GM12878 (cell line): ENCODE measurements around the gene RALGPS1. TPM values are rescaled to one million over a fixed set of nuclear protein-coding genes. Genes with fewer than 3 reads are reported as not detected.

Source experiments
- ATAC-seq: fragments of 200-7000 bp; cut with Tn5 transposase; 3 replicates; pipeline ENCODE4 v1.9.1; 2020; ENCODE audit warnings: mild to moderate bottlenecking, moderate library complexity
- BruUV-seq: library from RNA; stranded (reverse); fragments of 400-500 nt; replicated peaks from 2 replicates; lab custom pipeline; 2021; lab: Mats Ljungman, UMichigan
- CTCF ChIA-PET: fragments of 300-600 bp; sonication (Branson Sonifier 250); formaldehyde crosslinking; extraction: SDS; loops from one replicate; lab custom pipeline; 2021; ENCODE audit warnings: inconsistent platforms; lab: Yijun Ruan, JAX
- POLR2A ChIA-PET: fragments of 350-600 bp; formaldehyde crosslinking; extraction: SDS; loops from one replicate; lab custom pipeline; 2021; ENCODE audit warnings: inconsistent platforms; lab: Charles Lee
- RAD21 ChIA-PET: fragments of 300-600 bp; sonication (Branson Sonifier 250); formaldehyde crosslinking; loops from one replicate; lab custom pipeline; 2023; ENCODE audit warnings: antibody characterized with exemption; ENCODE audit not compliant: unreplicated experiment; lab: Charles Lee
- SMC1A ChIA-PET: fragments of 300-600 bp; sonication (Branson Sonifier 250); formaldehyde crosslinking; loops from one replicate; lab custom pipeline; 2023; ENCODE audit not compliant: unreplicated experiment, uncharacterized antibody; lab: Charles Lee
- DNase-seq: peaks from one replicate; pipeline ENCODE4 v3.0.0-alpha.2; 2011; ENCODE audit warnings: low read depth, low spot score
- FAIRE-seq: peaks from 3 replicates; lab custom pipeline; 2011; peaks lifted over from hg19 to GRCh38; lab: Jason Lieb, UNC
- H2AFZ ChIP-seq: 2 replicates; pipeline ENCODE4 v1.6.0; 2011; ENCODE audit warnings: low read depth, low read length, control low read depth; ENCODE audit not compliant: control insufficient read depth
- H3K27ac ChIP-seq: 2 replicates; pipeline ENCODE4 v1.5.1; 2011; ENCODE audit warnings: control low read depth; ENCODE audit not compliant: control insufficient read depth, insufficient read depth
- H3K27me3 ChIP-seq, 2 experiments: replicated peaks in 1 of 2; 2 replicates each; pipeline versions ENCODE4 v1.6.0 to v1.6.1; 2011; ENCODE audit warnings: low read length in 1 of 2; ENCODE audit not compliant: control insufficient read depth in 2 of 2, insufficient read depth in 2 of 2
- H3K36me3 ChIP-seq, 2 experiments: 2 replicates each; pipeline ENCODE4 v1.5.1; 2011; ENCODE audit warnings: low read length in 1 of 2; ENCODE audit not compliant: control insufficient read depth in 2 of 2, insufficient read depth in 2 of 2
- H3K4me1 ChIP-seq: 2 replicates; pipeline ENCODE4 v1.6.1; 2011; ENCODE audit warnings: mild to moderate bottlenecking, low read length, moderate library complexity, mixed read lengths; ENCODE audit not compliant: control insufficient read depth, insufficient read depth
- H3K4me2 ChIP-seq: 2 replicates; pipeline ENCODE4 v1.6.0; 2011; ENCODE audit warnings: control low read depth; ENCODE audit not compliant: control insufficient read depth, insufficient read depth
- H3K4me3 ChIP-seq: fragments of 200-600 bp; sonication (generic); 2 replicates; pipeline ENCODE4 v1.5.1; 2016
- H3K79me2 ChIP-seq: 2 replicates; pipeline ENCODE4 v1.6.0; 2011; ENCODE audit warnings: low read length; ENCODE audit not compliant: control insufficient read depth, insufficient read depth
- H3K9ac ChIP-seq: 2 replicates; pipeline ENCODE4 v1.8.0; 2011; ENCODE audit warnings: low read length, control low read depth, mixed read lengths; ENCODE audit not compliant: control insufficient read depth, insufficient read depth
- H3K9me3 ChIP-seq: replicated peaks from 3 replicates; pipeline ENCODE4 v1.5.1; 2011; ENCODE audit warnings: mild to moderate bottlenecking, low read length; ENCODE audit not compliant: control insufficient read depth, insufficient read depth
- H4K20me1 ChIP-seq: 2 replicates; pipeline ENCODE4 v1.6.0; 2011; ENCODE audit not compliant: control insufficient read depth, insufficient read depth
- BCL11A ChIP-seq: IDR thresholded peaks from 2 replicates; pipeline ENCODE4 v1.6.1; 2011; ENCODE audit warnings: low read depth, low read length
- EGR1 ChIP-seq, 2 experiments: IDR thresholded peaks; 1 replicate in 1 of 2; 2 replicates in 1 of 2; pipeline ENCODE4 v1.6.1; 2011 to 2012; ENCODE audit warnings: low read depth in 2 of 2, low read length in 2 of 2, borderline replicate concordance in 1 of 2, mild to moderate bottlenecking in 1 of 2, moderate library complexity in 1 of 2
- IKZF1 ChIP-seq: fragments of 450-650 bp; conservative IDR thresholded peaks from 2 replicates; pipeline ENCODE4 v1.6.1; 2017; ENCODE audit warnings: antibody characterized with exemption, mild to moderate bottlenecking
- NFYB ChIP-seq: IDR thresholded peaks from 2 replicates; pipeline ENCODE4 v1.6.1; 2011; ENCODE audit warnings: low read depth, mild to moderate bottlenecking, low read length, improper control_type of control experiment, moderate library complexity; ENCODE audit not compliant: insufficient read depth
- NRF1 ChIP-seq: conservative IDR thresholded peaks from 2 replicates; pipeline ENCODE4 v1.6.1; 2011; ENCODE audit warnings: mild to moderate bottlenecking, low read depth, low read length, improper control_type of control experiment
- RBBP5 ChIP-seq: fragments of 200-600 bp; sonication (generic); conservative IDR thresholded peaks from 2 replicates; pipeline ENCODE4 v1.6.1; 2016
- SIX5 ChIP-seq: IDR thresholded peaks from 2 replicates; pipeline ENCODE4 v1.6.1; 2011; ENCODE audit warnings: mild to moderate bottlenecking, low read depth, low read length, moderate library complexity; ENCODE audit not compliant: severe bottlenecking
- SUPT20H ChIP-seq: IDR thresholded peaks from 2 replicates; pipeline ENCODE4 v1.6.1; 2011; ENCODE audit warnings: low read depth, mild to moderate bottlenecking, low read length, moderate library complexity, borderline replicate concordance; ENCODE audit not compliant: control insufficient read depth
- ZBTB11 ChIP-seq: fragments of 450-650 bp; formaldehyde crosslinking; IDR thresholded peaks from 2 replicates; pipeline ENCODE4 v1.5.0; 2022; ENCODE audit warnings: mild to moderate bottlenecking, missing genetic modification characterization
- WGBS: methylation state at CpG from one replicate; pipeline ENCODE4 v1.1.6; 2016; ENCODE audit warnings: low lambda C conversion rate; ENCODE audit not compliant: insufficient replicate concordance, insufficient coverage; ENCODE audit errors: missing lambda C conversion rate; 5-methylcytosine and 5-hydroxymethylcytosine counted together
- in situ Hi-C: fragments of 300-500 bp; cut with MboI; formaldehyde crosslinking; loops from 9 replicates; pipeline ENCODE4 v1.14.3; 2018; ENCODE audit warnings: mixed read lengths
- intact Hi-C: fragments of 100-400 bp; cut with micrococcal nuclease; formaldehyde crosslinking; loops from one replicate; pipeline ENCODE4 v1.14.2; 2022; ENCODE audit not compliant: unreplicated experiment
- polyA plus RNA-seq, 11 experiments: library from polyadenylated mRNA; depleted of rRNA in 4 of 11; unstranded in 6 of 11; stranded (reverse) in 5 of 11; fragments of >200 nt; fragmentation: Nextera tagmentation in 4 of 11; fragmentation: Illumina TruSeq in 1 of 11; extraction: Ambion mirVana in 4 of 11; extraction: Trizol in 1 of 11; gene quantifications; 1 replicate in 1 of 11; 2 replicates in 10 of 11; pipeline versions ENCODE4 v1.2.1 to v1.2.3, GENCODE V29; 2011 to 2016; ENCODE audit warnings: inconsistent platforms in 2 of 11, missing spikeins in 2 of 11, low read depth in 1 of 11
- total RNA-seq, 4 experiments: library from RNA; depleted of rRNA in 3 of 4; stranded (reverse); fragments of >200 nt in 3 of 4; fragmentation: Illumina TruSeq in 1 of 4; extraction: Trizol in 1 of 4; gene quantifications; 2 replicates each; pipeline versions ENCODE4 v1.2.1 to v1.2.3, GENCODE V29; 2013 to 2021
- TF ChIP-seq, protein P1 (sequence below): IDR thresholded peaks from 2 replicates; pipeline ENCODE4 v1.6.1; 2011; ENCODE audit warnings: low read depth, mild to moderate bottlenecking, low read length, moderate library complexity, borderline replicate concordance; ENCODE audit errors: extremely low read depth
- TF ChIP-seq, protein P2 (sequence below): IDR thresholded peaks from 2 replicates; pipeline ENCODE4 v1.6.1; 2012; ENCODE audit warnings: low read depth, low read length, improper control_type of control experiment

RALGPS1 gene
- total and polyA plus RNA-seq, 10 of the 15 experiments (the other 5 are each of a cell fraction or from before 2014, with no cell fraction given): 0.13 to 5.6 (median 2.7) TPM

DNA sequence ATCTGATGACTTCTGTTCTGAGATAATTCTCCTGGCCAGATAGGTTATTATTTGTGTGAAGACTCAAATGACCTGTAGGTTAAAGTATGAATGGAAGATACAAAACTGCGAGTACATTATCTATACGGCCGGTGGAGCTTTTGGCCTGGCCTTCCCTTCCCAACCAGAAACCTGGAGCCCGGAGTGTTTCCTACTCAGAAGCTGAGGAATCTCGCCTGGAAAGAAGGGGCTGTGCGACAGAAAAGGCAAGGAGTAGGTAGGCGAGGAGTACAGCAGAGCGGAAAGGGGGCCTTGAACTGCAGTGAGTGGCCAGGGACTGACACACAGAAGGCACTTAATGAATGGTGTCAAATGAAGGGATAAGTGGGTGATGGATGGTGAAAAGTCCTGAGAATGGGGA, 173.3 kb downstream of the RALGPS1 start:
- BruUV-seq: no TSS peak
- no peaks in the 10 kb centered on the region for H4K20me1 ChIP-seq
- no peaks in the 10 kb centered on the region for H3K27me3 ChIP-seq
- SMC1A ChIA-PET: no interaction called here
- RAD21 ChIA-PET: no interaction called here
- no peaks in the 10 kb centered on the region; a peak in 1 of 4 replicates for H3K36me3 ChIP-seq
- H2AFZ ChIP-seq: no peak overlapping the region
- no peak for TF ChIP-seq IKZF1
- no peak for TF ChIP-seq SIX5
- TF ChIP-seq SUPT20H: no peak
- no peak for TF ChIP-seq ZBTB11
- no peak for TF ChIP-seq NFYB
- no peak for TF ChIP-seq NRF1
- no peak for TF ChIP-seq RBBP5
- TF ChIP-seq EGR1 (IDR thresholded peaks at IDR 0.05; ENCODE audit: borderline replicate concordance in 1 of 2, low read depth in 2 of 2, low read length in 2 of 2): no peak
- TF ChIP-seq, protein P1, sequence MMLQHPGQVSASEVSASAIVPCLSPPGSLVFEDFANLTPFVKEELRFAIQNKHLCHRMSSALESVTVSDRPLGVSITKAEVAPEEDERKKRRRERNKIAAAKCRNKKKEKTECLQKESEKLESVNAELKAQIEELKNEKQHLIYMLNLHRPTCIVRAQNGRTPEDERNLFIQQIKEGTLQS: no peak
- TF ChIP-seq BCL11A: no peak
- TF ChIP-seq, protein P2, sequence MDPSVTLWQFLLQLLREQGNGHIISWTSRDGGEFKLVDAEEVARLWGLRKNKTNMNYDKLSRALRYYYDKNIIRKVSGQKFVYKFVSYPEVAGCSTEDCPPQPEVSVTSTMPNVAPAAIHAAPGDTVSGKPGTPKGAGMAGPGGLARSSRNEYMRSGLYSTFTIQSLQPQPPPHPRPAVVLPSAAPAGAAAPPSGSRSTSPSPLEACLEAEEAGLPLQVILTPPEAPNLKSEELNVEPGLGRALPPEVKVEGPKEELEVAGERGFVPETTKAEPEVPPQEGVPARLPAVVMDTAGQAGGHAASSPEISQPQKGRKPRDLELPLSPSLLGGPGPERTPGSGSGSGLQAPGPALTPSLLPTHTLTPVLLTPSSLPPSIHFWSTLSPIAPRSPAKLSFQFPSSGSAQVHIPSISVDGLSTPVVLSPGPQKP: no peak
- ATAC-seq (no peak), FAIRE-seq (no peak), DNase-seq (no peak)
- CTCF ChIA-PET: interaction anchor here (0.6 kb wide), 1 partner anchor 398 kb away, joined by 3 read pairs; no protein-coding TSS in a partner anchor
- H3K27ac ChIP-seq: no peak overlapping the region
- in situ Hi-C loops: no loop called here
- H3K4me1 ChIP-seq: no peaks in the 10 kb centered on the region
- H3K4me3 ChIP-seq: no peak overlapping the region
- POLR2A ChIA-PET: no interaction called here
- H3K9me3 ChIP-seq: no peaks in the 10 kb centered on the region
- 67% methylated on average over 8 of the region's 8 CpGs for WGBS
- no peak overlapping the region for H3K9ac ChIP-seq
- H3K79me2 ChIP-seq: no peaks in the 10 kb centered on the region
- intact Hi-C loops: no loop called here
- no peak overlapping the region for H3K4me2 ChIP-seq
